OCI-LY1 (cell line): ENCODE measurements around the gene TTC33.

Experiments
- EZH2 ChIP-seq: fragments of 200-600 bp; sonication (generic), shearing (Covaris generic); IDR thresholded peaks from 2 replicates; pipeline ENCODE4 v1.8.0; 2017; ENCODE audit warnings: borderline replicate concordance, mixed run types, mild to moderate bottlenecking, antibody characterized with exemption, low read length, moderate library complexity, mixed read lengths
- TF ChIP-seq, protein P1 (sequence below): fragments of 200-600 bp; sonication (generic), shearing (Covaris generic); IDR thresholded peaks from 2 replicates; pipeline ENCODE4 v1.5.1; 2017; ENCODE audit warnings: mild to moderate bottlenecking, antibody characterized with exemption, low read length, moderate library complexity, mixed read lengths

DNA sequence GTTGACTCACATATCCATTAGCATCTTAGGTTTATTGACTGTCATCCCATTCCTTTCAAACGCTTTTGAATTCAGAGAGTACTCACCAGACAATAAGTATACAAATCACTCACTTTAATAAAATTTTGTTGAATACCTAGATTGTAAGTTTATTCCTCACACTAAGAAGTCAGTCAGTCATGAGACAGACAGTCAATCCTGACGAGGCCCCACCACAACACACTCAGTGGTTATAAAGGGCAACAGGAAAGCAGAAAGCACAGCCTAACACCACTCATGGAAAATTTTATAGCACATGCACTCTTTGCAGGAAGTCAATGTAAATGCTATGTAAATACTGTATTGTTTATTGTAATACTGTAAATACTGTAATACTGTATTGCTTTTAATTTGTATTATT is 252.3 kb downstream of the TTC33 start:
- no peak for TF ChIP-seq EZH2
- TF ChIP-seq, protein P1, sequence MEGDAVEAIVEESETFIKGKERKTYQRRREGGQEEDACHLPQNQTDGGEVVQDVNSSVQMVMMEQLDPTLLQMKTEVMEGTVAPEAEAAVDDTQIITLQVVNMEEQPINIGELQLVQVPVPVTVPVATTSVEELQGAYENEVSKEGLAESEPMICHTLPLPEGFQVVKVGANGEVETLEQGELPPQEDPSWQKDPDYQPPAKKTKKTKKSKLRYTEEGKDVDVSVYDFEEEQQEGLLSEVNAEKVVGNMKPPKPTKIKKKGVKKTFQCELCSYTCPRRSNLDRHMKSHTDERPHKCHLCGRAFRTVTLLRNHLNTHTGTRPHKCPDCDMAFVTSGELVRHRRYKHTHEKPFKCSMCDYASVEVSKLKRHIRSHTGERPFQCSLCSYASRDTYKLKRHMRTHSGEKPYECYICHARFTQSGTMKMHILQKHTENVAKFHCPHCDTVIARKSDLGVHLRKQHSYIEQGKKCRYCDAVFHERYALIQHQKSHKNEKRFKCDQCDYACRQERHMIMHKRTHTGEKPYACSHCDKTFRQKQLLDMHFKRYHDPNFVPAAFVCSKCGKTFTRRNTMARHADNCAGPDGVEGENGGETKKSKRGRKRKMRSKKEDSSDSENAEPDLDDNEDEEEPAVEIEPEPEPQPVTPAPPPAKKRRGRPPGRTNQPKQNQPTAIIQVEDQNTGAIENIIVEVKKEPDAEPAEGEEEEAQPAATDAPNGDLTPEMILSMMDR: no peak
